GM23338 (cell line): ENCODE measurements around the gene SLC25A34. TPM values are rescaled to one million over a fixed set of nuclear protein-coding genes. Genes with fewer than 3 reads are reported as not detected.

Source experiments
- ATAC-seq: fragments of 200-7000 bp; cut with Tn5 transposase; 3 replicates; pipeline ENCODE4 v1.9.1; 2020
- DNase-seq: peaks from one replicate; pipeline ENCODE4 v3.0.0-alpha.2; 2015; ENCODE audit warnings: low spot score
- H2AFZ ChIP-seq: fragments of 200-600 bp; sonication (generic); 2 replicates; pipeline ENCODE4 v1.8.0; 2016; ENCODE audit warnings: antibody characterized with exemption, mild to moderate bottlenecking, moderate library complexity
- H3F3A ChIP-seq: fragments of 200-600 bp; sonication (generic); replicated peaks from 2 replicates; pipeline ENCODE4 v1.8.0; 2017; ENCODE audit warnings: antibody characterized with exemption, mixed run types, low read depth
- H3K27ac ChIP-seq: fragments of 200-600 bp; sonication (generic); 2 replicates; pipeline ENCODE4 v1.6.1; 2016; ENCODE audit warnings: low read depth
- H3K27me3 ChIP-seq: fragments of 200-600 bp; sonication (generic); 2 replicates; pipeline ENCODE4 v1.8.0; 2016; ENCODE audit warnings: mild to moderate bottlenecking, mixed run types, moderate library complexity; ENCODE audit not compliant: insufficient read depth
- H3K36me3 ChIP-seq: fragments of 200-600 bp; sonication (generic); 2 replicates; pipeline ENCODE4 v1.8.0; 2016; ENCODE audit warnings: mild to moderate bottlenecking; ENCODE audit not compliant: insufficient read depth
- H3K4me1 ChIP-seq: fragments of 200-600 bp; sonication (generic); 2 replicates; pipeline ENCODE4 v1.8.0; 2016; ENCODE audit warnings: mild to moderate bottlenecking, moderate library complexity; ENCODE audit not compliant: insufficient read depth
- H3K4me2 ChIP-seq: fragments of 200-600 bp; sonication (generic); 2 replicates; pipeline ENCODE4 v1.7.1; 2017; ENCODE audit warnings: mixed run types
- H3K4me3 ChIP-seq: fragments of 200-600 bp; sonication (generic); 2 replicates; pipeline ENCODE4 v1.6.1; 2016; ENCODE audit warnings: mixed run types
- H3K79me2 ChIP-seq: fragments of 200-600 bp; sonication (generic); replicated peaks from 2 replicates; pipeline ENCODE4 v1.8.0; 2017; ENCODE audit warnings: mild to moderate bottlenecking; ENCODE audit not compliant: insufficient read depth
- H3K9me2 ChIP-seq: fragments of 200-600 bp; sonication (generic); 2 replicates; pipeline ENCODE4 v1.8.0; 2017; ENCODE audit not compliant: insufficient read depth
- H4K20me1 ChIP-seq: fragments of 200-600 bp; sonication (generic); replicated peaks from 2 replicates; pipeline ENCODE4 v1.8.0; 2017; ENCODE audit warnings: mild to moderate bottlenecking; ENCODE audit not compliant: insufficient read depth
- H3K27ac Mint-ChIP-seq: 2 replicates; pipeline ENCODE4 v1.8.0; 2020; ENCODE audit warnings: inconsistent platforms, mild to moderate bottlenecking, moderate library complexity, mixed read lengths
- H3K27me3 Mint-ChIP-seq: 3 replicates; pipeline ENCODE4 v1.8.0; 2022; ENCODE audit warnings: low read depth, mild to moderate bottlenecking, moderate library complexity, mixed read lengths, inconsistent platforms; ENCODE audit not compliant: insufficient read depth, poor library complexity
- H3K36me3 Mint-ChIP-seq: 3 replicates; pipeline ENCODE4 v1.8.0; 2021; ENCODE audit warnings: low read depth, mild to moderate bottlenecking, inconsistent platforms, moderate library complexity, mixed read lengths
- H3K4me1 Mint-ChIP-seq: 3 replicates; pipeline ENCODE4 v1.8.0; 2020; ENCODE audit warnings: mild to moderate bottlenecking, inconsistent platforms, mixed read lengths
- H3K4me3 Mint-ChIP-seq: 3 replicates; pipeline ENCODE4 v1.8.0; 2021; ENCODE audit warnings: moderate library complexity, mild to moderate bottlenecking, inconsistent platforms, mixed read lengths
- H3K9me3 Mint-ChIP-seq: 3 replicates; pipeline ENCODE4 v1.8.0; 2020; ENCODE audit warnings: moderate library complexity, mild to moderate bottlenecking, inconsistent platforms, mixed read lengths
- EZH2phosphoT487 ChIP-seq: fragments of 200-600 bp; sonication (generic); IDR thresholded peaks from one replicate; pipeline ENCODE4 v1.8.1; 2018; ENCODE audit warnings: antibody characterized with exemption; ENCODE audit not compliant: unreplicated experiment
- JUNB ChIP-seq: IDR thresholded peaks from one replicate; pipeline ENCODE4 v1.6.1; 2016; ENCODE audit warnings: antibody characterized with exemption; ENCODE audit not compliant: unreplicated experiment
- POLR2AphosphoS5 ChIP-seq: IDR thresholded peaks from 2 replicates; pipeline ENCODE4 v1.6.1; 2016; ENCODE audit warnings: antibody characterized with exemption, low read depth
- ZNF114 ChIP-seq: fragments of 250-450 bp; sonication (Bioruptor Pico); IDR thresholded peaks from 2 replicates; pipeline ENCODE4 v1.5.0; 2020; ENCODE audit warnings: mild to moderate bottlenecking, moderate library complexity
- polyA plus RNA-seq: library from polyadenylated mRNA; unstranded; fragments of >200 nt; fragmentation: Nextera tagmentation; extraction: Ambion mirVana; gene quantifications from 2 replicates; pipeline ENCODE4 v1.2.1, GENCODE V29; 2016
- total RNA-seq: library from RNA; depleted of rRNA; stranded (reverse); fragments of >200 nt; shearing (Covaris generic); gene quantifications from 2 replicates; pipeline ENCODE4 v1.2.3, GENCODE V29; 2014
- TF ChIP-seq, protein P1 (sequence below): fragments of 250-450 bp; sonication (Bioruptor Pico); IDR thresholded peaks from 2 replicates; pipeline ENCODE4 v1.5.0; 2020; ENCODE audit warnings: mild to moderate bottlenecking, moderate library complexity
- TF ChIP-seq, protein P2 (sequence below): IDR thresholded peaks from one replicate; pipeline ENCODE4 v1.6.1; 2018; ENCODE audit warnings: antibody characterized with exemption; ENCODE audit not compliant: unreplicated experiment
- TF ChIP-seq, protein P3 (sequence below), 2 experiments: fragments of 200-600 bp in 1 of 2; sonication (generic) in 1 of 2; conservative IDR thresholded peaks; 2 replicates each; pipeline versions ENCODE4 v1.5.1 to v1.6.1; 2016 to 2017; ENCODE audit warnings: antibody characterized with exemption in 2 of 2, low read depth in 2 of 2, mild to moderate bottlenecking in 2 of 2, moderate library complexity in 1 of 2

Gene SLC25A34
- total and polyA plus RNA-seq, 2 experiments from 2014 or later = 0.11 to 3.5 TPM

DNA sequence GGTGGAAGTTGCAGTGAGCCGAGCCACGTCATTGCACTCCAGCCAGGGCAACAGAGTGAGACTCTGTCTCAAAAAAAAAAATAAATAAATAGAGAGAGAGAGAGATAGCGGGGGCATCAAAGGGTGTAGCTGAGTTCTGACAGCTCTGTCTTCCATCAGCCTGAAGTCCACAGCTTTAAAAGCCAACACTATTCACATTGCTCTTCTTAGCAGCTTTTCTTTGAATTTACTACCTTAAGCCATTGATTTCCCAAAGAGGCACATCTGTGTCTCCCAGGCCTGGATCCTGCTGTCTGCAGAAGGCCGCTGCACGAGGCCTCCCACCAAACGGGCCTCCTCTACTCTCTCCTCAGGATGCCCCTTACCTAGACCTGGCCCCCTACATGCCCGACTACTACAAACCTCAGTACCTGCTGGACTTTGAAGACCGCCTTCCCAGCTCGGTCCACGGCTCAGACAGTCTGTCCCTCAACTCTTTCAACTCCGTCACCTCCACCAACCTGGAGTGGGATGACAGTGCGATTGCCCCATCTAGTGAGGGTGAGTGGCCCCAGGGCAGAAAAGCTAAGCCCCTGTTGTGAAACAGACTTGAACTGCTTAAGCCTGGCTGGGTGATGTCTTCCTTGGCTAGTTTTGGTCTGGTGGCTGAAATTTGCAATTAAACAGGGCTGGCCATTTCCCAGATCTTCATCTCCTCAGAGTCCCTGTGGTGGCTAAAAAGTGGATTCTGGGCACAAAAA is 16.5 kb upstream of the SLC25A34 start:
- no peak overlapping the region for H3K4me3 Mint-ChIP-seq
- H3K27me3 ChIP-seq = no peaks in the 10 kb centered on the region
- TF ChIP-seq POLR2AphosphoS5 = no peak
- TF ChIP-seq ZNF114 (CRISPR knock-in tag) = no peak
- TF ChIP-seq, protein P1, sequence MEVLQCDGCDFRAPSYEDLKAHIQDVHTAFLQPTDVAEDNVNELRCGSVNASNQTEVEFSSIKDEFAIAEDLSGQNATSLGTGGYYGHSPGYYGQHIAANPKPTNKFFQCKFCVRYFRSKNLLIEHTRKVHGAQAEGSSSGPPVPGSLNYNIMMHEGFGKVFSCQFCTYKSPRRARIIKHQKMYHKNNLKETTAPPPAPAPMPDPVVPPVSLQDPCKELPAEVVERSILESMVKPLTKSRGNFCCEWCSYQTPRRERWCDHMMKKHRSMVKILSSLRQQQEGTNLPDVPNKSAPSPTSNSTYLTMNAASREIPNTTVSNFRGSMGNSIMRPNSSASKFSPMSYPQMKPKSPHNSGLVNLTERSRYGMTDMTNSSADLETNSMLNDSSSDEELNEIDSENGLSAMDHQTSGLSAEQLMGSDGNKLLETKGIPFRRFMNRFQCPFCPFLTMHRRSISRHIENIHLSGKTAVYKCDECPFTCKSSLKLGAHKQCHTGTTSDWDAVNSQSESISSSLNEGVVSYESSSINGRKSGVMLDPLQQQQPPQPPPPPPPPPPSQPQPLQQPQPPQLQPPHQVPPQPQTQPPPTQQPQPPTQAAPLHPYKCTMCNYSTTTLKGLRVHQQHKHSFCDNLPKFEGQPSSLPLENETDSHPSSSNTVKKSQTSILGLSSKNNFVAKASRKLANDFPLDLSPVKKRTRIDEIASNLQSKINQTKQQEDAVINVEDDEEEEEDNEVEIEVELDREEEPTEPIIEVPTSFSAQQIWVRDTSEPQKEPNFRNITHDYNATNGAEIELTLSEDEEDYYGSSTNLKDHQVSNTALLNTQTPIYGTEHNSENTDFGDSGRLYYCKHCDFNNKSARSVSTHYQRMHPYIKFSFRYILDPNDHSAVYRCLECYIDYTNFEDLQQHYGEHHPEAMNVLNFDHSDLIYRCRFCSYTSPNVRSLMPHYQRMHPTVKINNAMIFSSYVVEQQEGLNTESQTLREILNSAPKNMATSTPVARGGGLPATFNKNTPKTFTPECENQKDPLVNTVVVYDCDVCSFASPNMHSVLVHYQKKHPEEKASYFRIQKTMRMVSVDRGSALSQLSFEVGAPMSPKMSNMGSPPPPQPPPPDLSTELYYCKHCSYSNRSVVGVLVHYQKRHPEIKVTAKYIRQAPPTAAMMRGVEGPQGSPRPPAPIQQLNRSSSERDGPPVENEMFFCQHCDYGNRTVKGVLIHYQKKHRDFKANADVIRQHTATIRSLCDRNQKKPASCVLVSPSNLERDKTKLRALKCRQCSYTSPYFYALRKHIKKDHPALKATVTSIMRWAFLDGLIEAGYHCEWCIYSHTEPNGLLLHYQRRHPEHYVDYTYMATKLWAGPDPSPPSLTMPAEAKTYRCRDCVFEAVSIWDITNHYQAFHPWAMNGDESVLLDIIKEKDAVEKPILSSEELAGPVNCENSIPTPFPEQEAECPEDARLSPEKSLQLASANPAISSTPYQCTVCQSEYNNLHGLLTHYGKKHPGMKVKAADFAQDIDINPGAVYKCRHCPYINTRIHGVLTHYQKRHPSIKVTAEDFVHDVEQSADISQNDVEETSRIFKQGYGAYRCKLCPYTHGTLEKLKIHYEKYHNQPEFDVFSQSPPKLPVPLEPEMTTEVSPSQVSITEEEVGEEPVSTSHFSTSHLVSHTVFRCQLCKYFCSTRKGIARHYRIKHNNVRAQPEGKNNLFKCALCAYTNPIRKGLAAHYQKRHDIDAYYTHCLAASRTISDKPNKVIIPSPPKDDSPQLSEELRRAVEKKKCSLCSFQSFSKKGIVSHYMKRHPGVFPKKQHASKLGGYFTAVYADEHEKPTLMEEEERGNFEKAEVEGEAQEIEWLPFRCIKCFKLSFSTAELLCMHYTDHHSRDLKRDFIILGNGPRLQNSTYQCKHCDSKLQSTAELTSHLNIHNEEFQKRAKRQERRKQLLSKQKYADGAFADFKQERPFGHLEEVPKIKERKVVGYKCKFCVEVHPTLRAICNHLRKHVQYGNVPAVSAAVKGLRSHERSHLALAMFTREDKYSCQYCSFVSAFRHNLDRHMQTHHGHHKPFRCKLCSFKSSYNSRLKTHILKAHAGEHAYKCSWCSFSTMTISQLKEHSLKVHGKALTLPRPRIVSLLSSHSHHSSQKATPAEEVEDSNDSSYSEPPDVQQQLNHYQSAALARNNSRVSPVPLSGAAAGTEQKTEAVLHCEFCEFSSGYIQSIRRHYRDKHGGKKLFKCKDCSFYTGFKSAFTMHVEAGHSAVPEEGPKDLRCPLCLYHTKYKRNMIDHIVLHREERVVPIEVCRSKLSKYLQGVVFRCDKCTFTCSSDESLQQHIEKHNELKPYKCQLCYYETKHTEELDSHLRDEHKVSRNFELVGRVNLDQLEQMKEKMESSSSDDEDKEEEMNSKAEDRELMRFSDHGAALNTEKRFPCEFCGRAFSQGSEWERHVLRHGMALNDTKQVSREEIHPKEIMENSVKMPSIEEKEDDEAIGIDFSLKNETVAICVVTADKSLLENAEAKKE (CRISPR knock-in tag) = no peak
- TF ChIP-seq, protein P2, sequence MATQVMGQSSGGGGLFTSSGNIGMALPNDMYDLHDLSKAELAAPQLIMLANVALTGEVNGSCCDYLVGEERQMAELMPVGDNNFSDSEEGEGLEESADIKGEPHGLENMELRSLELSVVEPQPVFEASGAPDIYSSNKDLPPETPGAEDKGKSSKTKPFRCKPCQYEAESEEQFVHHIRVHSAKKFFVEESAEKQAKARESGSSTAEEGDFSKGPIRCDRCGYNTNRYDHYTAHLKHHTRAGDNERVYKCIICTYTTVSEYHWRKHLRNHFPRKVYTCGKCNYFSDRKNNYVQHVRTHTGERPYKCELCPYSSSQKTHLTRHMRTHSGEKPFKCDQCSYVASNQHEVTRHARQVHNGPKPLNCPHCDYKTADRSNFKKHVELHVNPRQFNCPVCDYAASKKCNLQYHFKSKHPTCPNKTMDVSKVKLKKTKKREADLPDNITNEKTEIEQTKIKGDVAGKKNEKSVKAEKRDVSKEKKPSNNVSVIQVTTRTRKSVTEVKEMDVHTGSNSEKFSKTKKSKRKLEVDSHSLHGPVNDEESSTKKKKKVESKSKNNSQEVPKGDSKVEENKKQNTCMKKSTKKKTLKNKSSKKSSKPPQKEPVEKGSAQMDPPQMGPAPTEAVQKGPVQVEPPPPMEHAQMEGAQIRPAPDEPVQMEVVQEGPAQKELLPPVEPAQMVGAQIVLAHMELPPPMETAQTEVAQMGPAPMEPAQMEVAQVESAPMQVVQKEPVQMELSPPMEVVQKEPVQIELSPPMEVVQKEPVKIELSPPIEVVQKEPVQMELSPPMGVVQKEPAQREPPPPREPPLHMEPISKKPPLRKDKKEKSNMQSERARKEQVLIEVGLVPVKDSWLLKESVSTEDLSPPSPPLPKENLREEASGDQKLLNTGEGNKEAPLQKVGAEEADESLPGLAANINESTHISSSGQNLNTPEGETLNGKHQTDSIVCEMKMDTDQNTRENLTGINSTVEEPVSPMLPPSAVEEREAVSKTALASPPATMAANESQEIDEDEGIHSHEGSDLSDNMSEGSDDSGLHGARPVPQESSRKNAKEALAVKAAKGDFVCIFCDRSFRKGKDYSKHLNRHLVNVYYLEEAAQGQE = no peak
- TF ChIP-seq, protein P3, sequence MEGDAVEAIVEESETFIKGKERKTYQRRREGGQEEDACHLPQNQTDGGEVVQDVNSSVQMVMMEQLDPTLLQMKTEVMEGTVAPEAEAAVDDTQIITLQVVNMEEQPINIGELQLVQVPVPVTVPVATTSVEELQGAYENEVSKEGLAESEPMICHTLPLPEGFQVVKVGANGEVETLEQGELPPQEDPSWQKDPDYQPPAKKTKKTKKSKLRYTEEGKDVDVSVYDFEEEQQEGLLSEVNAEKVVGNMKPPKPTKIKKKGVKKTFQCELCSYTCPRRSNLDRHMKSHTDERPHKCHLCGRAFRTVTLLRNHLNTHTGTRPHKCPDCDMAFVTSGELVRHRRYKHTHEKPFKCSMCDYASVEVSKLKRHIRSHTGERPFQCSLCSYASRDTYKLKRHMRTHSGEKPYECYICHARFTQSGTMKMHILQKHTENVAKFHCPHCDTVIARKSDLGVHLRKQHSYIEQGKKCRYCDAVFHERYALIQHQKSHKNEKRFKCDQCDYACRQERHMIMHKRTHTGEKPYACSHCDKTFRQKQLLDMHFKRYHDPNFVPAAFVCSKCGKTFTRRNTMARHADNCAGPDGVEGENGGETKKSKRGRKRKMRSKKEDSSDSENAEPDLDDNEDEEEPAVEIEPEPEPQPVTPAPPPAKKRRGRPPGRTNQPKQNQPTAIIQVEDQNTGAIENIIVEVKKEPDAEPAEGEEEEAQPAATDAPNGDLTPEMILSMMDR (conservative IDR thresholded peaks at IDR 0.05; ENCODE audit: low read depth in 2 of 2) = peak in 1 of 2 experiments; percentile 37; a peak in 2 of 4 replicates
- no peak for TF ChIP-seq EZH2phosphoT487
- no peak for TF ChIP-seq JUNB
- H3F3A ChIP-seq = 0 out of 2 replicates have a peak, but pooled peaks cover 2% of the 10 kb centered on the region
- H3K36me3 ChIP-seq = no peaks in the 10 kb centered on the region; the same call in 1 of the 2 replicates
- H3K4me1 ChIP-seq = no peaks in the 10 kb centered on the region
- no peaks in the 10 kb centered on the region for H3K9me2 ChIP-seq
- no peak overlapping the region for H3K4me3 ChIP-seq
- no peak overlapping the region for H3K27ac Mint-ChIP-seq
- no peak overlapping the region for H2AFZ ChIP-seq
- no peaks in the 10 kb centered on the region for H3K4me1 Mint-ChIP-seq
- H3K4me2 ChIP-seq = no peak overlapping the region
- DNase-seq (no peak), ATAC-seq (no peak)
- no peak overlapping the region for H3K27ac ChIP-seq
- no peaks in the 10 kb centered on the region; the same call in none of the 2 replicates for H4K20me1 ChIP-seq
- no peaks in the 10 kb centered on the region for H3K9me3 Mint-ChIP-seq
- H3K27me3 Mint-ChIP-seq = no peaks in the 10 kb centered on the region
- 0 out of 2 replicates have a peak, but pooled peaks cover under 1% of the 10 kb centered on the region for H3K79me2 ChIP-seq
- H3K36me3 Mint-ChIP-seq = peaks cover 29% of the 10 kb centered on the region
